PC-9 (cell line): ENCODE measurements around the gene DNAH14.

Experiments
- EZH2 ChIP-seq: fragments of 200-600 bp; sonication (generic); IDR thresholded peaks from 2 replicates; pipeline ENCODE4 v1.8.0; 2017; ENCODE audit warnings: antibody characterized with exemption, low read depth
- TF ChIP-seq, protein P1 (sequence below): fragments of 200-600 bp; sonication (generic); conservative IDR thresholded peaks from 2 replicates; pipeline ENCODE4 v1.6.1; 2017; ENCODE audit warnings: mixed run types, antibody characterized with exemption, mild to moderate bottlenecking, moderate library complexity

DNA sequence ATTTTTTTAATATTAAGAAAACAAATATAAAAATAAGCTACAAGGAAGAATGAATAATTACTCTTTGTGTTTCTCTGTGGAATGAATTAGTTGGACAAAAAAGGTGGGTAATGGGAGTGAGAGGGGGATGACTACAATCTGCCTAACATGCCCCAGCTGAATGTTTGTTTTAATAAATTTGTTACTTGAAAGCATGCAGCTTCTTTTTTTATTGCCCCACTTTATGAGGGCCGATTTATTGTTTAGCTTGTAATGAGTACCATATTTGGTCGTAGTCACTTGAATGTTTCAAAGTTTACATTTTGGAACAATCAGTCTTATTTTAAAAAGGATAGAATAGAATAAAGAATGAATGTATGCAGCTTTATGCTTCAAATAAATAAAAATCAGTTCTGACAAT is 301.0 kb downstream of the DNAH14 start:
- TF ChIP-seq EZH2: no peak
- TF ChIP-seq, protein P1, sequence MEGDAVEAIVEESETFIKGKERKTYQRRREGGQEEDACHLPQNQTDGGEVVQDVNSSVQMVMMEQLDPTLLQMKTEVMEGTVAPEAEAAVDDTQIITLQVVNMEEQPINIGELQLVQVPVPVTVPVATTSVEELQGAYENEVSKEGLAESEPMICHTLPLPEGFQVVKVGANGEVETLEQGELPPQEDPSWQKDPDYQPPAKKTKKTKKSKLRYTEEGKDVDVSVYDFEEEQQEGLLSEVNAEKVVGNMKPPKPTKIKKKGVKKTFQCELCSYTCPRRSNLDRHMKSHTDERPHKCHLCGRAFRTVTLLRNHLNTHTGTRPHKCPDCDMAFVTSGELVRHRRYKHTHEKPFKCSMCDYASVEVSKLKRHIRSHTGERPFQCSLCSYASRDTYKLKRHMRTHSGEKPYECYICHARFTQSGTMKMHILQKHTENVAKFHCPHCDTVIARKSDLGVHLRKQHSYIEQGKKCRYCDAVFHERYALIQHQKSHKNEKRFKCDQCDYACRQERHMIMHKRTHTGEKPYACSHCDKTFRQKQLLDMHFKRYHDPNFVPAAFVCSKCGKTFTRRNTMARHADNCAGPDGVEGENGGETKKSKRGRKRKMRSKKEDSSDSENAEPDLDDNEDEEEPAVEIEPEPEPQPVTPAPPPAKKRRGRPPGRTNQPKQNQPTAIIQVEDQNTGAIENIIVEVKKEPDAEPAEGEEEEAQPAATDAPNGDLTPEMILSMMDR: no peak
